ENCODE results near the gene DUSP2. TPM values are rescaled to one million over a fixed set of nuclear protein-coding genes. Genes with fewer than 3 reads are reported as not detected.

The DUSP2 gene
- total RNA-seq, 1 donor from 2014 or later: 445 TPM

DNA sequence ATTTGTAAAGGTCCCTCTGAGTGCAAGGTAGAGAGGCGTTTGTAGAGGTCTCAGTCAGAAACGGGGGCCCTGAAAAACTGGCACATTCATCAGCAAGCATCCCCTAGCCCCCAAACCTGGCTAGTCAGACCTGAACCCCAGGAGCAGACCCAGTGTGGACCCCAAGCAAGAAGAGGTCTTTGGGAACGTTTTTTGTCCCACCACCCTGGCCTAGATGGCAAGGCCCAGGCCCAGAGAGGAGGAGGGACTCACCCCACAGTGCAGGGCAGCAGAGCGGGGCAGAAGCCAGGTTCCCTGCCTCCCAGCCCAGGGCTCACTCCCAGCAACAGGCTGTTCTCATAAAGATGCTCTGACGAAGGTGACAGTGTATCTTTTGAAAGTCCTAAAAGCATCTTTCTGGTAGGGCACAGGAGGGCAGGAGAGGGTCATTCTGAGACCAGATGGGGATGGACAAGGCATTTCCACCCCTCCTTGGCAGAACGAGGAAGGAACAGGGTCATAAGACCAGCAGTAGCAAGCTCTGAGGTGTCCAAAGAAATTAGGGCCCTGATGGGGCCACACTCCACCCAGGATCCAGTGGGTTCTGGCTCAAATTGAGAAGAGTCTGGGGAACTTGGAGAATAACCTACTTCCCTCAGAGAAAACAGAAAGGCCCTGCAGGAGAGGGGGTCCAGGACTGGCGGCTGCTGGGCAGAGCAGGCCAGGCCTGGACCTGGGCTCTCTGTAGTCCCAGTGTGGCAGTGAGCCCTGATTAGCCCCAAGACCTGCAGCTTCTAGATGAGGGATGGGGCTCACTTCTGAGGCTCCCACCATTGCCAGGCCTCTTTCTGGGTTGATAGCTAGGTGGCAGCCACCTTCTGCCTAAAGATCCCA, 47.1 kb downstream of the DUSP2 start:
- intact Hi-C loops (cut with micrococcal nuclease): no loop called here
- Mint-ChIP-seq H3K27ac (no peak overlapping the region), H3K27me3 (peaks cover 13% of the 10 kb centered on the region), H3K4me1 (no peaks in the 10 kb centered on the region), H3K36me3 (ENCODE audit: low read depth) (no peaks in the 10 kb centered on the region), H3K4me3 (no peak overlapping the region), H3K9me3 (no peaks in the 10 kb centered on the region)
- DNase-seq: no peak

- DNase-seq: no peak
- no peak overlapping the region for H3K27ac Mint-ChIP-seq
- intact Hi-C loops (cut with micrococcal nuclease): no loop called here
- H3K36me3 Mint-ChIP-seq (ENCODE audit: low read depth): no peaks in the 10 kb centered on the region
- H3K4me1 Mint-ChIP-seq: no peaks in the 10 kb centered on the region
- no peaks in the 10 kb centered on the region for H3K9me3 Mint-ChIP-seq
- H3K27me3 Mint-ChIP-seq: peaks cover 13% of the 10 kb centered on the region
- no peak overlapping the region for H3K4me3 Mint-ChIP-seq
Observed at GRCh38 chr2:96097441-96097840, 47.8 kb downstream of the DUSP2 start.

DNA sequence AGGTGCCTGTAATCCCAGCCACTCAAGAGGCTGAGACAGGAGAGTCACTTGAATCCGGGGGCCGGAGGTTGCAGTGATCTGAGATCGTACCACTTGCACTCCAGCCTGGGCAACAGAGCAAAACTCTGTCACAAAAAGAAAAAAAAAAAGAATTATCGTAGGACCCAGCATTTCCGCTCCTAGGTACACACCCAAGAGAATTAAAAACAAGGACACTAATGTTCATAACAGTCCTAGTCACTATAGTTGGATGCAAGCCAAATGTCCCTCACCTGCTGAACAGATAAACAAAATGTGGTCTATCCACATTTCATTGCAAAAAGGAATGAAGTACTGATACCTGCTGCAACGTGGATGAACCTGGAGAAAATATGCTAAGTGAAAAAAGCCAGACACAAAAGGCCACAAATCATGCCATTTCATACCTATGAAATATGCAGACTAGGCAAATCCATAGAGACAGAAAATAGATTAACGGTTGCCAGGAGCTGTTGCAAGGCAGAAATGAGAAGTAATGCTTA, 50.1 kb downstream of the DUSP2 start:
- Mint-ChIP-seq H3K36me3 (ENCODE audit: low read depth) (no peaks in the 10 kb centered on the region), H3K9me3 (no peaks in the 10 kb centered on the region), H3K4me3 (no peak overlapping the region), H3K27ac (no peak overlapping the region), H3K4me1 (no peaks in the 10 kb centered on the region), H3K27me3 (peaks cover 13% of the 10 kb centered on the region)
- intact Hi-C loops (cut with micrococcal nuclease): no loop called here
- DNase-seq: no peak

DNA sequence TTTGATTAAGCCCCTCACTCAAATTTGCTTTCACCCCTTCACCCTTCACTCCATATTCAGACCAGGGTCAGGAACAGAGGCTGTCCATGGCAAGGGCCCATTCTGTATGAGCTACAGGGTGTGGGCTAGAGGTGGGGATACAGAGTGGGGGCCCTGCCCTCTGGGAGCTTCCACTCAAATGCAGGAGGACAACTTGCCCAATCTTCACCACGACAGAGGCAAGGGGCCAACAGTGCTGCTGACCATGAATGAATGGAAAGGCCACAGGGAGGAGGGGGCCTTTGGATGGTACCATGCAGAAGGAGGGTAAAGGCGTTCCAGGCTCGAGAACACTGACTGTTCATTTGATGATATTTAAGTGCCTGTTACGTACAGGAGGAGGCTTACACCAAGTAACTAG, 51.7 kb downstream of the DUSP2 start:
- peaks cover 13% of the 10 kb centered on the region for H3K27me3 Mint-ChIP-seq
- H3K36me3 Mint-ChIP-seq (ENCODE audit: low read depth): no peaks in the 10 kb centered on the region
- no peak overlapping the region for H3K4me3 Mint-ChIP-seq
- H3K27ac Mint-ChIP-seq: no peak overlapping the region
- H3K9me3 Mint-ChIP-seq: no peaks in the 10 kb centered on the region
- no peak for DNase-seq
- intact Hi-C loops (cut with micrococcal nuclease): no loop called here
- H3K4me1 Mint-ChIP-seq: no peaks in the 10 kb centered on the region

Other genes starting within 250 kb of the DUSP2 start
- 55.6 and 59.7 TPM in 2 replicates for gene ANKRD36C, start 153.6 kb downstream of the DUSP2 start, total RNA-seq
- 20.4 and 22.6 TPM in 2 replicates for gene GPAT2, start 110.5 kb downstream of the DUSP2 start, total RNA-seq
- gene ADRA2B, start 28.9 kb downstream of the DUSP2 start, total RNA-seq: 0.21 TPM in 2 replicates
- gene ASTL, start 6.9 kb downstream of the DUSP2 start, total RNA-seq: 2.4 and 3.4 TPM in 2 replicates
- 212 and 217 TPM in 2 replicates for gene STARD7, start 63.4 kb upstream of the DUSP2 start, total RNA-seq
- 31.6 and 33.1 TPM in 2 replicates for gene TMEM127, start 120.6 kb upstream of the DUSP2 start, total RNA-seq
- gene CIAO1, start 120.8 kb upstream of the DUSP2 start, total RNA-seq: 105 and 110 TPM in 2 replicates
- gene SNRNP200, start 160.1 kb upstream of the DUSP2 start, total RNA-seq: 197 and 203 TPM in 2 replicates
- gene ITPRIPL1, start 179.9 kb upstream of the DUSP2 start, total RNA-seq: 51.4 and 53.9 TPM in 2 replicates
- 59.0 and 62.2 TPM in 2 replicates for gene NCAPH, start 190.3 kb upstream of the DUSP2 start, total RNA-seq